GM19438 (cell line): ENCODE measurements around the gene ACSF3.
"Not testable (repeated sequence)": the region's sequence is repeated elsewhere in the genome, so short reads cannot be mapped to it uniquely, and the experiment has no call there.

Experiments
- ATAC-seq: cut with Tn5 transposase; IDR thresholded peaks from one replicate; pipeline ENCODE4 v1.9.1; 2021; ENCODE audit warnings: low read depth; ENCODE audit not compliant: unreplicated experiment

The ACSF3 gene

DNA sequence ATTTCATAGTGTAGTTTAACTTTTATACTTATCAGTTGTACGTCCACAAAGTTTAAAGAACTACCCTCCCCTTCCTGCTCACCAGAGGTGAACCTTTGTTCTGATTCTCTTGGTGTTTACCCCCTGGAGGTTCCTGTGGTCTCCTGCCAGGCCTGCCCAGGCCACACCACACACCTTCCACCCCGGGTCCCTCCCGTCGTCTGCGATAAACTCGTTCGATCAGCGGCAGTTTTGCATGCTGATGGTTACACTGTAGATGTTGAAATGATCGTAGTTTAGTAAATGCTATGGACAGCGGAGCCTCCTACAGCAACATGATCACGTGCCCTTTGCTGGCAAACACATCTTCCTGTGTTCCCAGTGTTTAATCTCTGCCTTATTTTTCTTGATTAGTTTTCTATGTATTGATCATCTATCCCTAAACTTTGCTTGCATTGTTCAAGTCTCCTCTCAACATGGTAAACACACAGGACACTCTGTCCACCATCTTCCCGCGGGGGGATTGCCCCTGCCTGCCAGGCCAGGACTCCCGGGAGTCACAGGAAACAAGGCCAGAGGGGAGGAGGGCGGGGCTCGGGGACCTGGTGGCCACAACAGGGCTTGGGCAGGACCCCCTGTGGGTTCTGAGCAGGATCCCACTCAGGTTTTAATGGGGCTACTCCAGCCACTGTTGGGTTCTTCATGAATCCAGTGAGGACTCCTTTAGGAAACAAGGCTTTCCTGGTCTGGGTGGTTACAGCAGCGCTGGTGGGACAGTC lies 2.8 kb upstream of the ACSF3 start:
- ATAC-seq: no peak

- ATAC-seq: no peak
Observed at GRCh38 chr16:89092013-89092412, 1.6 kb upstream of the ACSF3 start.

DNA sequence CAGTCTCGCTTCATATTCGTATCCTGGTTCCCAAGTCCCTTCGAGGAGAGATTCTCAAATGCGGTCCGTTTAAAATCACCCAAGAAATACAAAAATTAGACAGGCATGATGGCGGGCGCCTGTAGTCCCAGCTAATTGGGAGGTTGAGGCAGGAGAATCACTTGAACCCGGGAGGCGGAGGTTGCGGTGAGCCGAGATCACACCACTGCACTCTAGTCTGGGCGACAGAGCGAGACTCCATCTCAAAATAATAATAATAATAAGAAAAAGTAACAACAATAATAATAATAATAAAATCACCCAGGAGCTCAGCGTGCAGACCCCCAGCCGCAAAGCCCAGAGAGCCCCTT lies 425 bp upstream of the ACSF3 start:
- not testable (repeated sequence) for ATAC-seq

DNA sequence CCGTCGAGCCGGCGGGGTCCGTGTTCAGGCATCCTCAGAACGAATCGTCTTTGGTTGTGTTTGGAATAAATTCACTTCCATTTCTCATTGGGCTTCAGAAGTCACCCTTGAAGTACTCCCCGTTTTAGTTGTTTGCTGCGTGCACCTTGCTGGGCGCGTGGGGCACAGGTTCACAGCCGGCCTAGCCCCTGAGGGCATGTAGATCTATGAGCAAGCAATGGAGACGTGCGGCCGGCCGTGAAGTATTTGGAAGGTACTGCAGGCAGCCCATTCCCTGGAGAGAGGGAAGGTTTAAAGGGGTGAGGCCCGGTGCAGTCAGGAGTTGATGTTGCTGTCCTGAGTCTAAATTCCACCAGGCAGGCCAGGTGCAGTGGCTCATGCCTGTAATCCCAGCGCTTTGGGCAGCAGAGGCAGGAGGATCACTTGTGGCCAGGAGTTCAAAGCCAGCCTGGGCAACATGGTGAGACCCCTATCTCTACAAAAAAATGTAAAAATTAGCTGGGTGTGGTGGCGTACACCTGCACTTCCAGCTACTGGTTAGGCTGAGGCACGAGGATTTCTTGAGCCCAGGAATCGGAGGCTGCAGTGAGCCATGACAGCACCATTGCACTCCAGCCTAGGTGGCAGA lies 714 bp downstream of the ACSF3 start:
- ATAC-seq: no peak

- ATAC-seq: no peak
Observed at GRCh38 chr16:89094880-89095258, 1.2 kb downstream of the ACSF3 start.

DNA sequence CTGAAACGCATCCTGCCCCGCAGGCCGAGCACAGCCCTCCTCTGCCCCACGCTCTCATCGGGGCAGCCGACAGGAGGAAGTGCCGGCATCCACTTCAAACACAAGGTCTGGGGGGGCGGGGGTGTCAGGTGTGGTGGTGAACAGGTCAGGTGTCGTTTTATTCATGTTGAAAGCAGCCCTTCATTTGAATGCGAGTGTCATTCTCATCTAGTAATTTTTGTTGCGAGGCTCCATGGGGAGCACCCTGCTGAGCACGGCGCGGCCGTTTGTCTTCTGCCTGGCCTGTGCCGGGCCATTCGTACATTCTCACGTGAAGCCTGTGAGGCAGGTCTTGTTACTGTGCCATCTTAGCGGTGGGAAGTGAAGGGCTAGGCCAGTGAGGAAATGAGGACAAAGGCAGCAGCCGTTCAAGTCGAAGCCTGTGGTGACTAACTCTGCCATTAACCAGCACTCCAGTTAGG lies 1.9 kb downstream of the ACSF3 start:
- ATAC-seq: no peak

GRCh38 chr16:89096042-89096717 lies 2.5 kb downstream of the ACSF3 start:
- ATAC-seq: no peak

DNA sequence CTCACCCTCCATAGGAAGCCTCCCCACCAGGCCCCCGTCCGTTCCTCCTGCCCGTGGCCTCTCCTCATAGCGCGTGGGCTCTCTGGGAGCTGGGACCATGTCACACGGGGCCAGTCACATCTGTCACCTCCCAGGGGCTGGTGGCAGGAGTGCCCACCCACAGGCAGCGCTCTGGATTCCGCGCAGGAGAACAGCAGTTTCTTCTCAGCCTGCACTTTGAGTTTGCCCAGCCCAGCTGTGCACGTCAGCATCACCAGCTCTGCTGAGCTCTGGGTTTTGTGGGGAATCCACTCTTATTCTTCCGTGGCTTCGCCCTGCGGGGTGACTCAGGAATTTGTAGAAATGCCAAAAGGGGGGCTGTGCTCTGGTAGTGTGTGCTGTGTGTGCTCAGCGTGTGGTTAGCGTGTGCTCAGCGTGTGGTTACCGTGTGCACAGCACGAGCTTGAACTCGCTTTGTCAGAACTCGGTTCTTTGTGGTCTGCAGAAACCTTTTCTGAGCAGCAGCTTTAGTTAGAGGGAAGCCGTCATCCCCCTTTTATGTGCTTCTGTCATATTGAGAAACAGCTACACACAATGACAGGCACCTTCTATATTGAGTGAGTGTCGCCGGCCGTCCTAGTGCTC lies 3.2 kb downstream of the ACSF3 start:
- ATAC-seq: no peak

DNA sequence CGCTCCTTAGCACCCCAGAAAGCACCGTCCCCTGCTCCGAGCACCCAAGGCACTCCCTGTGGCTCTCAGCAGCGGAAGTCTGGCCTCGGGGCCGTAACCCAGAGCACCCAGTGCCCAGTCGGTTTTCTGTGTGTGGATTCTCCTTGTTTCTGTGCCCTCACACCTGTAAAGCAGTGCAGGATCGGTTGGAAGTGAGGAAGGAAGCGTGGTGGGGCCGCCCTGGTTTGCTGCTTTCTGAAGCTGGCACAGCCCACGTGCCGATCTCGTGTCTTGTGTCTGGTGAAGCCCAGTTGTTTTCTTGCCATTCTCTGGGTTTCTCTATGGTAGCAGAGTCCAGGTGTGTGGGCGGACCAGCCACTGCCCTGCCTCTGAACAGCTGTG lies 3.7 kb downstream of the ACSF3 start:
- no peak for ATAC-seq

- ATAC-seq: no peak
Observed at GRCh38 chr16:89098767-89099430, 5.2 kb downstream of the ACSF3 start.

- ATAC-seq: no peak
Observed at GRCh38 chr16:89099905-89100304, 6.3 kb downstream of the ACSF3 start.

DNA sequence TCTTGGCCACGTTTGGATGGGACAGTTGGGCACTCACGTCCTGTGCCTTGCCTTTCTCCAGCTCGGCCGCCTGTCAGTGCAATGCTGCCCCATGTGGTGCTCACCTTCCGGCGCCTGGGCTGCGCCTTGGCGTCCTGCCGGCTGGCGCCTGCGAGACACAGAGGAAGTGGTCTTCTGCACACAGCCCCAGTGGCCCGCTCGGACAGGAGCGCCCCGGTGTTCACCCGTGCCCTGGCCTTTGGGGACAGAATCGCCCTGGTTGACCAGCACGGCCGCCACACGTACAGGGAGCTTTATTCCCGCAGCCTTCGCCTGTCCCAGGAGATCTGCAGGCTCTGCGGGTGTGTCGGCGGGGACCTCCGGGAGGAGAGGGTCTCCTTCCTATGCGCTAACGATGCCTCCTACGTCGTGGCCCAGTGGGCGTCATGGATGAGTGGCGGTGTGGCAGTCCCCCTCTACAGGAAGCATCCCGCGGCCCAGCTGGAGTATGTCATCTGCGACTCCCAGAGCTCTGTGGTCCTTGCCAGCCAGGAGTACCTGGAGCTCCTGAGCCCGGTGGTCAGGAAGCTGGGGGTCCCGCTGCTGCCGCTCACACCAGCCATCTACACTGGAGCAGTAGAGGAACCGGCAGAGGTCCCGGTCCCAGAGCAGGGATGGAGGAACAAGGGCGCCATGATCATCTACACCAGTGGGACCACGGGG lies 7.1 kb downstream of the ACSF3 start:
- ATAC-seq: no peak

DNA sequence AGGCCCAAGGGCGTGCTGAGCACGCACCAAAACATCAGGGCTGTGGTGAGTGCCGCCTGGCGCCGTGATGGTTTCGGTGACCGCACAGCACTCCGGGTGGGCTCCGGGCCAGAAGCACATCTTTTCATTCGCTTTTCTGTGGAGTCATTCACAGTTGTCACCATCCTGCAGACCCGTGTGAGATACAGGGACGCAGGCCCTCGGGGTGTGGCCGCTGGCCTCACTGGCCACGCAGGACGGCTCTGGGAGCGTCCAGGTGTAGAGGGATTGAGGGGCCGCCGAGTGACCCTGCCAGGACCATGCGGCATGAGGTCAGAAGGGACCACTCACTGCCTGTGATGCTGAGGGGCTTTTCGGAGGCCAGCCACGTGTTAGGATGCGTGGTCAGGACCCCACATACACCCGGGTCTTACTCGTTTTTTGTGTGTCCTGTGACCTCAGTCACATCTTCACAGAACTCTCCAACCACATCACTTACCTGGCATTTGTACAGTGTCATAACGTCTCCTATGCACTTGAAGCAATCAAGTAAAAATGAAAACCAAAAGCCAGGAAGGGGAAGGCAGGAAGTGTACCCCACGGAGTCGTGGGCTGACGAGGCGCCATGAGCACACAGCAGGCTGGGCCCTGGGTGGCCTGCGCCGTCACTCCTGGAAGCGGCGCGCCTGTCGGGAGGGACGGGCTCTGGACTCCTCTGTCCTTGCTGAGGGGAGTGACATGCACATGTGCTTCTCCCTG lies 7.8 kb downstream of the ACSF3 start:
- ATAC-seq: no peak

- ATAC-seq: no peak
Observed at GRCh38 chr16:89102041-89102471, 8.4 kb downstream of the ACSF3 start.

DNA sequence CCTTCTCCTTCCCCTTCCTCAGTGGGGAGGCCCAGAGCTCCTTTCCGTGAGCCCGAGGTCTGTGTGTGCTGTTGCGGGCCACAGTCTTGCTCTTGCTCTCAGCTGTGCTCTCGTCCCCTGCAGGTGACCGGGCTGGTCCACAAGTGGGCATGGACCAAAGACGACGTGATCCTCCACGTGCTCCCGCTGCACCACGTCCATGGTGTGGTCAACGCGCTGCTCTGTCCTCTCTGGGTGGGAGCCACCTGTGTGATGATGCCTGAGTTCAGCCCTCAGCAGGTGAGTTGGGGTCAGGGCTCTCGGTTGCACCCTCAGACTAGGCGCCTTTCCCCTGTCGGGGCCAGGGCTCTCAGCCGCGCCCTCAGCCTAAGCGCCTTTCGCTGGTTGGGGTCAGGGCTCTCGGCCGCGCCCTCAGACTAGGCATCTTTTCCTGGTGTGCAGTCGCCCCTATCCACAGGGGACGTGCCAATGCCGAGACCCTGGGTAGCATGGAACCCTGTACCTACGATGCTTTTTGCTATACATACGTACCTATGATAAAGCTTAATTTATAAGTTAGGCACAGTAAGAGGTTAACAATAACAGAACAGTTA lies 8.9 kb downstream of the ACSF3 start:
- no peak for ATAC-seq

DNA sequence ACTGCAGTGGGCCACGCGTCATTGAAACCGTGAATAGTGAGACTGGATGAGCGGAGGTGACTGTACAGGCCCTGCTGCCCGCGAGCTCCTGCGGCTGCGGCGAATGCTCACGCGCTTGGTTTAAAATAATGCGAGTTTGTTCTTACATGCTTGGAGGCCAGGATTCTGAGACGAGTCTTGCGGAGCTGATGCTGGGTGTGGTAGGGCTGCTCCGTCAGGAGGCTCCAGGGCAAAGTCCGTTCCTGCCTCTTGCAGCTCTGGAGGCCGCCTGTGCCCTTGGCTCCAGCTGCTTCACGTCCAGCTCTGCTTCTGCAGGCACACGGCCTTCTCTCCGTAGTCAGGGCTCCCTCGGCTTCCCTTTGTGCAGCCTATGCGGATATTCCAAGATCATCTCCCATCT lies 9.5 kb downstream of the ACSF3 start:
- no peak for ATAC-seq

- ATAC-seq: no peak
Observed at GRCh38 chr16:89103781-89104180, 10.1 kb downstream of the ACSF3 start.

DNA sequence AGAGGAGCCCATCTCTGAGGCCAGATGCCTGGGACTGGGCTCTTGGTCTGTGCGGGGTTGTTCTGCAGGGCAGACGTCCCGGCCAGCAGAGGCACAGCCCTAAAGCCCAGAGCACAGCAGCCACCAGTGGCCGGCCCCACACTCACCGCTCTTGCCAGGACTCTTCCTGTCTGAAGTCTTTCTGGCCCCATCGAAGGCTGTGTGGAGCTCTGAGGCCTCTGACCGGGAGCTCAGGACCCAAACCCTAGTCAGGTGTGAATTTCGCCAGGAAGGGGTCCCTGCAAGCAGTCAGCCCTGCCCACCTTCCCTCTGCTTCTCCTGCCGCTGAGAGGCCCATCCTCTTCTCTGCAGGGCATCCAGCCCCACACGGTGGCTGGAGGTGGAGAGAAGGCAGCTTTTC lies 10.7 kb downstream of the ACSF3 start:
- ATAC-seq: no peak

DNA sequence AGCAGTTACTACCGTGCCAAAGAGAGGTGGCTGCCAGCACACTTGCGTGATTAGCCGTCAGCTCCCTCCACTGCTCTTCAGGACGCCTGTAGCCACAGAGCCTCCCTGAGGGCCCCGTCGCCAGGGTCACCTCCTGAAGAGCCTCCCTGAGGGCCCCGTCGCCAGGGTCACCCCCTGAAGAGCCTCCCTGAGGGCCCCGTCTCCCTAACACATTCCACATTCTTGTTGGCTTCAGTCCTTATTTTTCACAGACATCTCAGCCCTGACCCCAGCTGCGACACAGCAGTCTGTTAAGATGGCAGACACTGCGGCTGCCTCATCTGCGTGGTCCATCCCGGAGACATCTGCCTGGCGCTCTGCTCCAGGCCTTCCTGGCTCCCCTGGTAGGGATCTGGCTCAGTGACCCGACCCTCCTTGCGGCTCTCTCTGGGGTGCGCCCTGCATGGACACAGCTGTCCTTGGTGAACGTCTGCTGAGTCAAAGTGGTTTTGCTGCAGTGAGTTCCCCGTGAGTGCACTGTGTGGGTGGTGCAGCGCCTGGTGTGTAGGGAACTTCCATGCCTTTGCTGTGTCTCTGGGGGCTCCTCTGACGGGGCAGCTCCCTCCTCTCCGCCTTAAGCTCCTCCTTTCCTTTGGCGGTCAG lies 11.4 kb downstream of the ACSF3 start:
- no peak for ATAC-seq
